Endothelial cell of umbilical vein (primary cell): ENCODE data around the gene BORCS6. TPM values are rescaled to one million over a fixed set of nuclear protein-coding genes. Genes with fewer than 3 reads are reported as not detected.
"Not testable (repeated sequence)": the region's sequence is repeated elsewhere in the genome, so short reads cannot be mapped to it uniquely, and the experiment has no call there.

Experiments
- BruUV-seq: library from RNA; stranded (reverse); fragments of 400-500 nt; replicated peaks from 2 replicates; lab custom pipeline; 2021; lab: Mats Ljungman, UMichigan
- CTCF ChIA-PET: fragments of 300-600, 350-600 bp; sonication (Branson Sonifier 250); formaldehyde crosslinking; loops from one replicate; lab custom pipeline; 2021; ENCODE audit warnings: antibody characterized with exemption, inconsistent platforms; lab: Charles Lee
- POLR2A ChIA-PET: fragments of 300-600, 350-600 bp; sonication (Branson Sonifier 250); formaldehyde crosslinking; loops from one replicate; lab custom pipeline; 2021; ENCODE audit warnings: antibody characterized with exemption, inconsistent platforms; lab: Charles Lee
- DNase-seq: peaks from one replicate; pipeline ENCODE4 v3.0.0-alpha.2; 2011; ENCODE audit warnings: low read depth, low spot score
- FAIRE-seq: peaks from 2 replicates; lab custom pipeline; 2011; peaks lifted over from hg19 to GRCh38; lab: Jason Lieb, UNC
- H2AFZ ChIP-seq: 2 replicates; pipeline ENCODE4 v1.6.0; 2012; ENCODE audit warnings: low read depth, low read length, control low read depth, inconsistent platforms
- H3K27ac ChIP-seq: 2 replicates; pipeline ENCODE4 v1.5.1; 2011; ENCODE audit warnings: low read depth, mild to moderate bottlenecking, control low read depth, low read length, moderate library complexity; ENCODE audit not compliant: insufficient read depth
- H3K27me3 ChIP-seq, 2 experiments: 2 replicates each; pipeline versions ENCODE4 v1.6.0 to v1.6.1; 2011; ENCODE audit warnings: low read length in 2 of 2, mixed read lengths in 1 of 2; ENCODE audit not compliant: control insufficient read depth in 2 of 2, insufficient read depth in 2 of 2
- H3K36me3 ChIP-seq, 2 experiments: 2 replicates in 1 of 2; 3 replicates in 1 of 2; pipeline ENCODE4 v1.5.1; 2011; ENCODE audit warnings: low read length in 2 of 2, mild to moderate bottlenecking in 1 of 2, moderate library complexity in 1 of 2; ENCODE audit not compliant: control insufficient read depth in 2 of 2, insufficient read depth in 2 of 2; ENCODE audit errors: extremely low read depth in 1 of 2
- H3K4me1 ChIP-seq: 3 replicates; pipeline ENCODE4 v1.5.1; 2011; ENCODE audit warnings: mild to moderate bottlenecking, low read length; ENCODE audit not compliant: control insufficient read depth, insufficient read depth; ENCODE audit errors: extremely low read depth
- H3K4me2 ChIP-seq: 2 replicates; pipeline ENCODE4 v1.6.1; 2011; ENCODE audit warnings: low read length, control low read depth, mixed read lengths; ENCODE audit not compliant: insufficient read depth
- H3K4me3 ChIP-seq, 3 experiments: fragments of 200-600 bp in 1 of 3; sonication (generic), shearing (Covaris generic) in 1 of 3; replicated peaks in 1 of 3; 2 replicates each; pipeline ENCODE4 v1.5.1; 2011 to 2016; ENCODE audit warnings: control low read depth in 3 of 3, low read length in 3 of 3, mild to moderate bottlenecking in 2 of 3, inconsistent platforms in 1 of 3, low read depth in 1 of 3, moderate library complexity in 1 of 3; ENCODE audit not compliant: insufficient read depth in 1 of 3
- H3K79me2 ChIP-seq: 2 replicates; pipeline ENCODE4 v1.6.0; 2012; ENCODE audit warnings: low read length, inconsistent platforms; ENCODE audit not compliant: control insufficient read depth, insufficient read depth
- H3K9ac ChIP-seq: replicated peaks from 2 replicates; pipeline ENCODE3; 2011; ENCODE audit warnings: low read length, control low read depth; ENCODE audit not compliant: insufficient read depth; ENCODE audit errors: extremely low read depth
- H3K9me1 ChIP-seq: replicated peaks from 3 replicates; pipeline ENCODE4 v1.6.0; 2011; ENCODE audit warnings: mild to moderate bottlenecking, low read length; ENCODE audit not compliant: control insufficient read depth, insufficient read depth; ENCODE audit errors: extremely low read depth
- H3K9me3 ChIP-seq: replicated peaks from 2 replicates; pipeline ENCODE4 v1.5.1; 2012; ENCODE audit warnings: low read length, inconsistent platforms; ENCODE audit not compliant: control insufficient read depth, insufficient read depth
- H4K20me1 ChIP-seq: replicated peaks from 2 replicates; pipeline ENCODE3; 2011; ENCODE audit warnings: mild to moderate bottlenecking, low read length; ENCODE audit not compliant: control insufficient read depth, insufficient read depth; ENCODE audit errors: extremely low read depth
- CTCF ChIP-seq, 2 donors: IDR thresholded peaks; 1 replicate in 1 of 2; 2 replicates in 1 of 2; pipeline ENCODE4 v1.5.1; 2011; ENCODE audit warnings: low read length in 2 of 2, mild to moderate bottlenecking in 2 of 2, moderate library complexity in 2 of 2, control low read depth in 1 of 2, inconsistent platforms in 1 of 2, low read depth in 1 of 2; ENCODE audit not compliant: insufficient read depth in 1 of 2; ENCODE audit errors: extremely low read depth in 1 of 2
- POLR2AphosphoS5 ChIP-seq: IDR thresholded peaks from 2 replicates; pipeline ENCODE4 v1.6.1; 2012; ENCODE audit warnings: low read depth, mild to moderate bottlenecking, control low read depth, low read length, moderate library complexity; ENCODE audit not compliant: insufficient read depth
- dilution Hi-C: fragments of 300-500 bp; cut with MboI; formaldehyde crosslinking; loops from one replicate; pipeline ENCODE4 v1.15.0; 2019; ENCODE audit warnings: low sequenced_read_pairs; ENCODE audit not compliant: extremely low pct_ligation_motif_present
- intact Hi-C: fragments of 100-400 bp; cut with micrococcal nuclease; formaldehyde crosslinking; loops from one replicate; pipeline ENCODE4 v1.10.0; 2022
- polyA plus RNA-seq, 4 experiments: library from polyadenylated mRNA; depleted of rRNA in 3 of 4; stranded (reverse) in 3 of 4; unstranded in 1 of 4; fragments of >200 nt; gene quantifications; 2 replicates each; pipeline versions ENCODE4 v1.2.1 to v1.2.3, GENCODE V29; 2011 to 2012; ENCODE audit warnings: missing spikeins in 1 of 4
- total RNA-seq: library from RNA; stranded (reverse); gene quantifications from 2 replicates; pipeline ENCODE4 v1.2.3, GENCODE V29; 2021
- TF ChIP-seq, protein P1 (sequence below): IDR thresholded peaks from 2 replicates; pipeline ENCODE4 v1.6.1; 2011; ENCODE audit not compliant: insufficient read depth, insufficient read length

BORCS6 gene
- total and polyA plus RNA-seq, 2 donors (not counting 3 experiments of a cell fraction or from before 2014, with no cell fraction given) = 8.0 to 9.0 TPM

DNA sequence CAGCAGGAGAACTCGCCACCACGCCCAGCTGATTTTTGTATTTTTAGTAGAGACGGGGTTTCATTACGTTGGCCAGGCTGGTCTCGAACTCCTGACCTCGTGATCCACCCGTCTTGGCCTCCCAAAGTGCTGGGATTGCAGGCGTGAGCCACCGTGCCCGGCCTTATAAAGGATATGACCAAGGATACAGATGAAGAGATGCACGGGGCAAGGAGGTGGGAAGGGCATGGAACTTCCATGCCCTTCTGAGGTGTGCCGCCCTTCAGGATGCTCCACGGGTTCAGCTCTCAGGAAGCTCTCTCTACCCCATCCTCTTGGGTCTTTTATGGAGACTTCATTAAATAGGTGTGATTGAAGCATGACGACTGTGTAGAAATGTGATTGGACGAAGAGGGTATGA, 24.0 kb upstream of the BORCS6 start:
- intact Hi-C loops, CTCF ChIA-PET, H4K20me1 ChIP-seq, BruUV-seq, H3K9me1 ChIP-seq, H2AFZ ChIP-seq, H3K27me3 ChIP-seq, DNase-seq, H3K4me1 ChIP-seq, H3K27ac ChIP-seq, H3K9ac ChIP-seq, H3K4me3 ChIP-seq, H3K4me2 ChIP-seq, FAIRE-seq, H3K9me3 ChIP-seq, H3K36me3 ChIP-seq, dilution Hi-C loops: not testable (repeated sequence)
- H3K79me2 ChIP-seq = peaks cover 14% of the 10 kb centered on the region
- POLR2A ChIA-PET = interaction anchor here (0.6 kb wide), 1 partner anchor 389 kb away, joined by 3 read pairs; no protein-coding TSS in a partner anchor

DNA sequence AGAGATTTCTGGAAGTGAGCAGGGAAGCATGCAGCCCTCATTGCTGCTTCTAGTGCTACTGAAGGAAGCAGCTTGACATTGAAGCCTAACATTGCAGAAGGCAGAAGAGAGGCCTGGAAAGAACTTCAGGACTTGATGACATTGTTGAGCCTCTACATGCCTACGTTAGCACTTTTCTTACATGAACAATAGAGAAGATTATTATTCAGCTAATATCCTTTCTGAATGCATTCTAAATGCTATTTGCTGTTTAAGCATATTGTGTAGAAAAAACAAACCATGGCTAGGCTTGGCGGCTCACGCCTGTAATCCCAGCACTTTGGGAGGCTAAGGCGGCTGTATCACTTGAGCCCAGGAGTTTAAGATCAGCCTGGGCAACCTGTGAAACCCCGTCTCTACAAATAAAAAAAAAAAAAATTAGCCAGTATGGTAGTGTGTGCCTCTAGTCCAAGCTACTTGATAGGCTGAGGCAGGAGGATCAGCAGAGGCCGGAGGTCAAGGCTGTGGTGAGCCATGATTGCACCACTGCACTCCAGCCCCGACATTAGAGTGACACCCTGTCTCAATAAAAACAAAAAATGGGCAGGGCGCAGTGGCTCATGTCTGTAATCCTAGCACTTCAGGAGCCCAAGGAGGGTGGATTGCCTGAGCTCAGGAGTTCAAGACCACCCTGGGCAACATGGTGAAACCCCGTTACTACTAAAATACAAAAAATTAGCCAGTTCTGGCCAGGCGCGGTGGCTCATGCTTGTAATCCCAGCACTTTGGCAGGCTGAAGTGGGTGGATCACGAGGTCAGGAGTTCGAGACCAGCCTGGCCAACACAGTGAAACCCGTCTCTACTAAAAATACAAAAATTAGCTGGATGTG, 22.6 kb upstream of the BORCS6 start:
- H3K9ac ChIP-seq = no peak overlapping the region
- TF ChIP-seq POLR2AphosphoS5 (no peak), CTCF (IDR thresholded peaks at IDR 0.05; ENCODE audit: extremely low read depth in 1 of 2, insufficient read depth in 1 of 2, low read depth in 1 of 2, low read length in 2 of 2) (no peak)
- TF ChIP-seq, protein P1, sequence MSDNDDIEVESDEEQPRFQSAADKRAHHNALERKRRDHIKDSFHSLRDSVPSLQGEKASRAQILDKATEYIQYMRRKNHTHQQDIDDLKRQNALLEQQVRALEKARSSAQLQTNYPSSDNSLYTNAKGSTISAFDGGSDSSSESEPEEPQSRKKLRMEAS = no peak
- no peaks in the 10 kb centered on the region for H3K9me1 ChIP-seq
- FAIRE-seq (no peak), DNase-seq (no peak)
- H3K27ac ChIP-seq = no peak overlapping the region
- BruUV-seq = no TSS peak
- no peak overlapping the region for H3K4me3 ChIP-seq
- H3K36me3 ChIP-seq = no peaks in the 10 kb centered on the region
- no peaks in the 10 kb centered on the region for H3K27me3 ChIP-seq
- ChIA-PET POLR2A (no interaction called here), CTCF (interaction anchor here (1.6 kb wide), 1 partner anchor 22 kb away, joined by 4 read pairs; the partner anchor contains the start of gene BORCS6)
- no peak overlapping the region for H3K4me2 ChIP-seq
- H3K4me1 ChIP-seq = peaks cover 13% of the 10 kb centered on the region
- no peaks in the 10 kb centered on the region for H3K9me3 ChIP-seq
- intact Hi-C loops = no loop called here
- H3K79me2 ChIP-seq = peaks cover 24% of the 10 kb centered on the region
- no peaks in the 10 kb centered on the region for H4K20me1 ChIP-seq
- dilution Hi-C loops = no loop called here
- H2AFZ ChIP-seq = no peak overlapping the region
